Activated T-helper 9 cell treated with anti-CD3 and anti-CD28 coated beads, Interleukin-2, amount 50 U/mL, for 16 hours (primary cell): ENCODE results near the gene TESK1.
"Not testable (repeated sequence)": the region's sequence is repeated elsewhere in the genome, so short reads cannot be mapped to it uniquely, and the experiment has no call there.

ENCODE experiments used
- DNase-seq: peaks from one replicate; pipeline ENCODE4 v3.0.0-alpha.2; 2020; ENCODE audit warnings: low read depth

The TESK1 gene

DNA sequence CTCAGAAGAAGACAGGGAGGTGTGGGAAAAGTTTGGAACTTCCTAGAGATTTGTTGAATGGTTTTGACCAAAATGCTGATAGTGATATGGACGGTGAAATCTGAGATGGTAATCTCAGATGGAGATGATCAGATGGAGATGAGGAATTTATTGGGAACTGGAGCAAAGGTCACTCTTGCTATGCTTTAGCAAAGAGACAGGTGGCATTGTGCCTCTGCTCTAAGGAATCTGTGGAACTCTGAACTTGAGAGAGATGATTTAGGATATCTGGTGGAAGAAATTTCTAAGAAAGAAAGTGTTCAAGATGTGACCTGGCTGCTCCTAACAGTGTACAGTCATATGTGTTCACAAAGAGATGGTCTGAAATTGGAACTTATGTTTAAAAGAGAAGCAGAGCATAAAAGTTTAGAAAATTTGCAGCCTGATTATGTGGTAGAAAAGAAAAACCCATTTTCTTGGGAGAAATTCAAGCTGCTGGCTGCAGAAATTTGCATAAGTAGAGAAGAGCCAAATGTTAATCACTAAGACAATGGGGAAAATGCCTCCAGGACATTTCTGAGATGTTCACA, 25.3 kb upstream of the TESK1 start:
- DNase-seq, result not testable (repeated sequence)

- not testable (repeated sequence) for DNase-seq
Measured at GRCh38 chr9:35583521-35583920, 21.5 kb upstream of the TESK1 start.

- DNase-seq, result not testable (repeated sequence)
Measured at GRCh38 chr9:35584681-35585080, 20.4 kb upstream of the TESK1 start.

DNA sequence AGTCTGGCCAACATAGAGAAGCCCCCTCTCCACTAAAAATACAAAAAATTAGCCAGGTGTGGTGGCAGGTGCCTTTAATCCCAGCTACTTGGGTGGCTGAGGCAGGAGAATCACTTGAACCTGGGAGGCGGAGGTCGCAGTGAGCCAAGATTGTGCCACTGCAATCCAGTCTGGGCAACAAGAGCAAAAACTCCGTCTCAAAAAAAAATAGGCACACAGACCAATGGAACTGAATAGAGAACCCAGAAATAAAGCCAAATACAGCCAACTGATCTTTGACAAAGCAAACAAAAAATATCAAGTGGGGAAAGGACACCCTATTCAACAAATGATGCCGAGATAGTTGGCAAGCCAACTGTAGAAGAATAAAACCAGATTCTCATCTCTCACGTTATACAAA, 16.6 kb upstream of the TESK1 start:
- not testable (repeated sequence) for DNase-seq

DNA sequence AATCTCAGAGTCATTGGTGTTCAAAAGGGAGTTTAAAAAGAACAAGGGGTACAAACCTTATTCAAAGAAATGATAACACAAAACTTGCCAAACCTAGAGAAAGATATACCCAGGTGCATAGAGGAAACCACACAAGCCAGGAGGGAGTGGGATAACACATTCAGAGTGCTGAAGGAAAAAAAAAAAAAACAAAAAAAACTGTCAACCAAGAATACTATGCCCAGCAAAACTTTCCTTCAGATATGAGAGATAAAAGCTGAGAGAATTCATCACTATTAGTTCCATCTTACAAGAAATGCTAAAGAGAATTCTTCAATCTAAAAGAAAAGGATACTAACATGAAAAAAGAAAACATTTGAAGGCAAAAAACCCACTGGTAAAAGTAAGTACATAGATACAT, 11.5 kb upstream of the TESK1 start:
- no peak for DNase-seq

DNA sequence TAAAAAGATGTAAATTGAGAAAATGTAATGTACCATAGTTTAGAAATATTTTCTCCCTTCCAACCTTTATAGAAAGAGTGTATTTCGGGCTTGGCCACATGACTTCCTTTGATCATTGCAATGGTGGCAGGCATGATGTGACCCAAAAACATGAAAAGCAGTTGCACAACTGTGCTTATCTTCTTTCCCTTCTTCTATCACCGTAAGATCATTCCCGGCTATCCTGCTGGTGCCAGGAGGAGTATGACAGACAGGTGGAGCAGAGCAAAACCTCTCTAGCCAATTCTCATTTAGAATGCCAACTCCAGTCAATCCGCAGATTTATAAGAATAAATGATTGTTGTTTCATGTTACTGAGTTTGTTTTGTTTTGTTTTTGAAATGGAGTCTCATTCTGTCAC, 10.6 kb upstream of the TESK1 start:
- DNase-seq, result no peak

GRCh38 chr9:35596907-35597306, 8.2 kb upstream of the TESK1 start:
- DNase-seq, result not testable (repeated sequence)

DNA sequence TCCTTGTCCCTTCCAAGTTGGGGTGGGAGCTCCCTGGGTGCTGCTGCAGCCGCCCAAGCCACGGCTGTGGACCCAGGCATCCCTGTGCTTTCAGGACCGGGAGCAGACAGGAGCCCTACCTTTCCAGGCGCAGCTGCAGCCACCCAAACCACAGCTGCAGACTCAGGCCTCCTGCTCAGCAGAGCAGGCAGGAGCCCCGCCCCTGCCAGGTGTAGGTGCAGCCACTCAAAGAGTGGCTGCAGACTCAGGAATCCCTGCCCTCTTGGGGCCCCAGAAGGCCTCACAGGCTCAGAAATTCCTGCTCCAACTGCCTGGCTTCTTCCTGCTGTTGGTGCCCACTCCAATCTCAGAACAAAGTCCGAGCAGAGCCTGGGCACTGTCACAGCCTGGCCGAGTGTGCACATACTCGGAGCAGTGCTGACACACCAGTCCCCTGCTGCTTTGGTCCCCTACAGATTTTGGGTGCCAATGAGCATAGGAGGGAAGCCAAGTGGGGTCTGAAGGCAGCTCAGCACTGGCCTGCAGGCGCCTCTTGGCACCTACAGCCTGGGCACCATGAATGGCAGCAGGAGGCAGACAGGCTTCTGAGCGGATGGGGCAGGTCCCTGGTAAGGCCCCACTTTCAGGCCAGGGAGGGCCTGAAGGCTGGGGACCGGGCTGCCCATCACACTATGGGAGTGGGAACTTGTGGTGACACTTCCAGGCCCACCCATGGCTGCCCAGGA, 6.0 kb upstream of the TESK1 start:
- no peak for DNase-seq

- DNase-seq, result no peak
Measured at GRCh38 chr9:35599763-35600604, 5.1 kb upstream of the TESK1 start.

- DNase-seq, result no peak
Measured at GRCh38 chr9:35603506-35603985, 1.5 kb upstream of the TESK1 start.

- peak; percentile 99 for DNase-seq
Measured at GRCh38 chr9:35603986-35604577, 980 bp upstream of the TESK1 start.

DNA sequence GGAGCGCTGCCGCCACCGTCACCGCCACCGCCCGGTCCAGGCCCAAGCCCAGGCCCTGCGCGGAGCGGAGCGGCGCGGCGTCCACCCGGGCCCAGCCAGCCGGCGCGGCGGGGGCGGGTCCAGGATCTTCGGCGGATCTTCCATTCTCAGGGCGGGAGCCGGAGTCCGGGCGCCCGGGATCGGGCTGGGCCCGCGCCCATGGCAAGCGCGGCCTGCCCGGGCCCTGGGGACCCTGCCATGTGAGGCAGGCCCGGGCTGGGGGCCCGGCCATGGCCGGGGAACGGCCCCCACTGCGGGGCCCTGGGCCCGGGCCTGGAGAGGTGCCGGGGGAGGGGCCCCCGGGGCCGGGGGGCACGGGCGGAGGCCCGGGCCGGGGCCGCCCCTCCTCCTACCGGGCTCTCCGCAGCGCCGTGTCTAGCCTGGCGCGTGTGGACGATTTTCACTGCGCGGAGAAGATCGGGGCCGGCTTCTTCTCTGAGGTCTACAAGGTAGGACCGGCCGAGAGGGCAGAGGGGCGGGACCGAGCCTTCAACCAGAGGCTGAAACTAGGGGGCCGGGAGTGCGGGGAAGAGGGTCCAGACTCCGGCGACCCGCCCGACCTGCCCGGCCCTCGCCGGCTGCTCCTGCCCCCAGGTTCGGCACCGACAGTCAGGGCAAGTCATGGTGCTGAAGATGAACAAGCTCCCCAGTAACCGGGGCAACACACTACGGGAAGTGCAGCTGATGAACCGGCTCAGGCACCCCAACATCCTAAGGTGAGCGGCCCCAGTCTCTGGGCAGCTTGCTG, 482 bp downstream of the TESK1 start:
- DNase-seq, result no peak

GRCh38 chr9:35606138-35606504, 1.1 kb downstream of the TESK1 start:
- no peak for DNase-seq

DNA sequence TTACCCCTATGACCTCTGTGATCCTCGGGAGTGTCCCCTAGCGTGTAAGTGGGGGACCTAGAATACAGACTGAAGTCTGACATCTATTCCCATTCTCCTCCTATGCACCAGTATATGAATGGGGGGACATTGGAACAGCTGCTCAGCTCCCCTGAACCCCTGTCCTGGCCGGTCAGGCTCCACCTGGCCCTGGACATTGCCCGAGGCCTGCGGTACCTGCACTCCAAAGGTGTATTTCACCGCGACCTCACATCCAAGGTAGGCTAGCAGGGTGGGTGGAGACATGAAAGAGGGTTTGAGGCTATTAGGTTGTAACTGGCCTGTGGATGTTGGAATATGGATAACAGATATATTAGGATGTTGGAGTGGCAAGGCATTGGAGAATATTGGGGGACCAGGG, 1.7 kb downstream of the TESK1 start:
- DNase-seq, result no peak

DNA sequence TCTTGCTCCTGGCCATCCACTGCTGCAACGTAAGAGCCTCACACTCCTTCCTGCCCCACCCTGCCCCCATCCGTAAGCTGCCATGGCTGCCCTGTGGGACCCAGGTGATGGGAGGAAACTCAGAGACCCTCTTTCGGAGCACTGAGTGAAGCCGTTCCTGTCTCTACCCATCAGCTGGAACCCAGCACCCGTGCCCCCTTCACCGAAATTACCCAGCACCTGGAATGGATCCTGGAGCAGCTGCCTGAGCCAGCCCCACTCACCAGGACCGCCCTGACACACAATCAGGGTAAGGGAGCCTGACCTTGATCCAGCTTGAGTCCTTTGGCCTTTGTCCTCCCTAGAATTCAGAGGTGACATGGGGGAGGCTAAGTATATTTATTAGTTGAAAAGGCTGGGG, 3.2 kb downstream of the TESK1 start:
- no peak for DNase-seq

- DNase-seq, result no peak
Measured at GRCh38 chr9:35609001-35609819, 4.1 kb downstream of the TESK1 start.

DNA sequence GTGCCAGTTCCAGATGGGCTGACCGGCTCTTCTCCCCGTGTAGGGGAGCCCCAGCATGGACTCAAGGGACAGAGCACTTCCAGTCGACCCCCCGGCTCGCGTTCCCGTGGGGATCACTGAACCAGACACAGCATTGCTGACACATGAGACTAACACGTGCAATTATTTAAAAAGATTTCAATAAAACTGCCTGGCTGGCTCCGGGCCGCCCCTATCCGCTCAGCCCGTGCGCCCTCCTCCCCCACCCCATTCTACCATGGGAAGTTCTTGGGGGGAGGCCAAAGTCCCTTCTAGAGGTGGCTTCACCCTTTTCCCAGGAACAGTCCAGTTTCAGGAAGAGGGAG, 4.7 kb downstream of the TESK1 start:
- DNase-seq, result no peak

DNA sequence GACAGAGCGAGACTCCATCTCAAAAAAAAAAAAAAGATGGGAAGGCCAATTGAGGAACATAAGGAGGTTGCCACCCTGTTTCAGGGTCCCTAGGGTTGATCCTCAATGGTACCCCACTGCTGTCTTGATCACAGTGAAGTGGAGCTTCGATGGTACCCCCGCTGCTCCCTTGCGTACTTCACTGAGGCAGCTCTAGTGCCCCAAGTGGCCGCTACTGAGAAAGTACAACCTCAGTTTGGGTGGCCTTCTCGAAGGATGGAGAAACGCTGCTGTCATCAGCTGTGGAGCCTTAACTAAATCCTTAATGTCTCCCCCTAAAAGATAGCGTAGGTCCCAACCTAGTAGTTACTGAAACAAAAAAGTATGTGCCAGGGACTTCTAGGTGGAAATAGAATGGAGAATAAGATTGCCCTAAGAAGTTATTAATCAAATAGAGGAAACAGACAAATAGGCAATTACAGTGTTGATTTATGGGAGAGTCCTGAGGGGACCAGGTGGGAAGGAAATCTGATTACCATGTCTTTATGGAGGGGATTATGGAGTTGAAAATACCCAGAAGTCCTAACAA, 6.3 kb downstream of the TESK1 start:
- DNase-seq, result peak; percentile 36

GRCh38 chr9:35612066-35612465, 7.0 kb downstream of the TESK1 start:
- not testable (repeated sequence) for DNase-seq

GRCh38 chr9:35612843-35613242, 7.8 kb downstream of the TESK1 start:
- DNase-seq, result no peak
